Left lobe of liver (tissue), 2 donors: ENCODE measurements around the gene SDR39U1. TPM values are rescaled to one million over a fixed set of nuclear protein-coding genes. Genes with fewer than 3 reads are reported as not detected.
"Not testable (repeated sequence)": the region's sequence is repeated elsewhere in the genome, so short reads cannot be mapped to it uniquely, and the experiment has no call there.

ENCODE experiments used
- ATAC-seq: fragments of 200-7000 bp; cut with Tn5 transposase; one replicate; pipeline ENCODE4 v1.9.1; 2020; ENCODE audit warnings: mild to moderate bottlenecking, moderate library complexity
- DNase-seq: peaks from one replicate; pipeline ENCODE4 v3.0.0-alpha.2; 2020; ENCODE audit warnings: low spot score
- total RNA-seq: library from RNA; stranded (reverse); gene quantifications from one replicate; pipeline ENCODE4 v1.2.1, GENCODE V29; 2021
- donor health status: DM: no; HTN: no; CAD: no; lungs with moderate emphysema.
- donor health status: DM: no; HTN: yes; CAD: no.

Gene SDR39U1, protein sequence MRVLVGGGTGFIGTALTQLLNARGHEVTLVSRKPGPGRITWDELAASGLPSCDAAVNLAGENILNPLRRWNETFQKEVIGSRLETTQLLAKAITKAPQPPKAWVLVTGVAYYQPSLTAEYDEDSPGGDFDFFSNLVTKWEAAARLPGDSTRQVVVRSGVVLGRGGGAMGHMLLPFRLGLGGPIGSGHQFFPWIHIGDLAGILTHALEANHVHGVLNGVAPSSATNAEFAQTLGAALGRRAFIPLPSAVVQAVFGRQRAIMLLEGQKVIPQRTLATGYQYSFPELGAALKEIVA
- 32.4 TPM for total RNA-seq

- ATAC-seq, result peak; percentile 89
These were observed at the start of gene SDR39U1 for GRCh38 chr14:24442240-24443052. Gene SDR39U1 (minus strand): TSS chr14:24442776. CDS start chr14:24442769, 7 bp downstream.

DNA sequence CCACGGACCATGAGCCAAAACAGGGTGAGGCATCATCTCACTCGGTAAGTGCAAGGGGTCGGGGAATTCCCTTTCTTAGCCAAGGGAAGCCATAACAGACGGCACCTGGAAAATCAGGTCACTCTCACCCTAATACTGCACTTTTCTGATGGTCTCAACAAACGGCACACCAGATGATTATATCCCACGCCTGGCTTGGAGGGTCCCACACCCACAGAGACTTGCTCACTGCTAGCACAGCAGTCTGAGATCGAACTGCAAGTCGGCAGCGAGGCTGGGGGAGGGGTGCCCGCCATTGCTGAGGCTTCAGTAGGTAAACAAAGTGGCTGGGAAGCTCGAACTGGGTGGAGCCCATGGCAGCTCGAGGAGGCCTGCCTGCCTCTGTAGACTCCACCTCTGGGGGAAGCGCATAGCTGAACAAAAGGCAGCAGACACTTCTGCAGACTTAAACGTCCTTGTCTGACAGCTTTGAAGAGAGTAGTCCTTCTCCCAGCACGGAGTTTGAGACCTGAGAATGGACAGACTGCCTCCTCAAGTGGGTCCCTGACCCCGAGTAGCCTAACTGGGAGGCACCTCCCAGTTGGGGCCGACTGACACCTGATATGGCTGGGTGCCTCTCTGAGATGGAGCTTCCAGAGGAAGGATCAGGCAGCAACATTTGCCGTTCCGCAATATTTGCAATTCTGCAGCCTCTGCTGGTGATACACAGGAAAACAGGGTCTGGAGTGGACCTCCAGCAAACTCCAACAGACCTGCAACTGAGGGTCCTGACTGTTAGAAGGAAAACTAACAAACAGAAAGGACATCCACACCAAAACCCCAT lies 49.2 kb upstream of the SDR39U1 start:
- ATAC-seq, DNase-seq: not testable (repeated sequence)

More at GRCh38 chr14:24442240-24443052, at the start of gene SDR39U1:
- peak; percentile 99 for DNase-seq

DNA sequence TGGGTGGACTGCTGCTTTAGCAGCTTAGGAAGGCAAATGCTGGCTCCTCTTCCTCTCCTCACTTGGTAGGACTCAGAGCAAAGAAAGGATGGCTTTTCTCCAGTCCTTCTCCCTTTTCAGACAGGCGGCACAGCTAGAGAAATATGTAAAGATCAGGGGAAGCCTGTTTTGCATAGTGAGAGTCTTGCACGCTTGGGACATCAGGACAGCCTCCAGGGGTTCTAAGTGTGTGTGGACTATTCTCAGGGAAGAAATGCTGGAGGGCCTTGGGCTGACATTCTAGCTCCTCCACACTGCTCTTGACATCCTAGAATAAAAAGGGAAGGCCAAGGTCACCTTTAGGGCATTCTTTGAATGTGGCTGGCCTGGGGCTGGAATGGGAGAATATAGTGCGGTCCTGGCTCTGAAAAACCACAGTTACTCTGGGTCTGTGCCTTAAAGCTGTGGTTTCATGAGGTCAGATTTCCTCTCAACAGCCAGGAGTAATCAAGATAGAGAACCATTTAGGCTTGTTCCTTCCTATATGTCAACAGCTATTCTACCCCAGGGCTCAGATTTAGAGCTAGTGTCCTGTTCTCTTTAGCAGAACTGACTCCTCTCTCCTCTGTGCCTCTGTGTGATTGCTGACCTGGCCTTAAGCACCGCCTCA lies 41.2 kb upstream of the SDR39U1 start:
- DNase-seq (no peak), ATAC-seq (no peak)

- ATAC-seq, DNase-seq: not testable (repeated sequence)
These were observed 40.2 kb upstream of the SDR39U1 start for GRCh38 chr14:24482699-24483303.

- DNase-seq (no peak), ATAC-seq (peak; percentile 65)
These were observed 39.2 kb upstream of the SDR39U1 start for GRCh38 chr14:24481622-24482324.

- not testable (repeated sequence) for DNase-seq, ATAC-seq
These were observed 37.4 kb upstream of the SDR39U1 start for GRCh38 chr14:24479999-24480398.

GRCh38 chr14:24475261-24475660 lies 32.7 kb upstream of the SDR39U1 start:
- DNase-seq (no peak), ATAC-seq (no peak)

- ATAC-seq (no peak), DNase-seq (no peak)
These were observed 30.6 kb upstream of the SDR39U1 start for GRCh38 chr14:24473211-24473610.

- ATAC-seq, DNase-seq: not testable (repeated sequence)
These were observed 27.9 kb upstream of the SDR39U1 start for GRCh38 chr14:24470450-24470849.

- ATAC-seq (no peak), DNase-seq (no peak)
These were observed 23.2 kb upstream of the SDR39U1 start for GRCh38 chr14:24465805-24466204.

DNA sequence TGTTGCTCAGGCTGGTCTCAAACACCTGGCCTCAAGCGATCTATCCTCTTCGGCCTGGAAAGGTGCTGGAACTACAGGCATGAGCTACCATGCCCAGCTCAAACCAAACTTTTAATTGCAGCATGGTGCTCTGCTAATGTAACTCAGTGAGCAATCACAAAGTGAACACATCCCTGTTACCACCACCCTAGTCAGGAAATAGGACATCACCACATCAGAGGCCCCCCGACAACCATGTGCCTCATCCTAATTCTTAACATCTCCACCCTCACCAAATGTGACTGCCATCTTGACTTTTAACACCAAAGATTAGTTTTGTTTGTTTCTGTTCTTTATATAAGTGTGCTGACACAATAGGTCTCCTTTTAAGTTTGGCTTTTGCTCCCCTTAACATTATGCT lies 22.8 kb upstream of the SDR39U1 start:
- ATAC-seq, result no peak
- no peak for DNase-seq

DNA sequence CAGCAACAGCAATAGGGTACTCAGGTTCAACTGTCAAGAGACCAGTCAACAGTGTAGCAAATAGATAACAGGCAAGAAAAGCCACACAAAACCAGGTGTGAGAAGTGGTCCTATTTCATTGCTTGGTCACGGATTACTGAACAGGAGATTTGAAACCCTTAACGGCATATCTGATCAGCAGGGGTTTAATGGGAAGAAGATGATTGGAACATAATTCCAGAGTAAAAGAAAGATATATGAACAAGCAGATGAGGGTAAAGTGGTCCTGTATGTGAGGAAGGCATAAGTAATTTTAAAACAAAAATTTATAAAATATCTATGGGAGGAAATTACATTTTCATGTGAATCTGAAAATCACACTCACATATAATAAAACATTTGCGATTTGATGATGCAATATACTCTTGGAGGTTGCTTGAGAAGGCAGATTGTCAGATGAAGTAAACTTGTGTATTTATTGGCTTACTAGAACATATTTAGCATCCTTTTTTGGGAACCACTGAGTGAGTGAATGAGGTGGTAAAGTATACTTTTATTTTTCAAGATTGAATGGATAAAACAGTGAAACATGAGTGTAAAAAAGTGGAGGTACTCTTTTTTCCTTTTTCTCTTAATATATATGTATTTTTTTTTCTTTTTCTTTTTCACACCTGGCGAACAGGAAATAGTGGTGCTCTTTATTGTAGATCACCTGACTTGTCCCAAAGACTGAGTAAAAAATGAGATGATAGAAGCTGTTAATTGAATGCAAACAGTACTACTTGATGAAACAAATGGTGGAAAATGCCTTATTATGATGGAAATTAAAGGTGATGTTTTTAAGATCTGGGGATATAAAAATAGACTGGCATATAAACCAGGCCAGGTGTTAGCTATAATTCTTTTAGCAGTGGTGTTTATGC lies 21.6 kb upstream of the SDR39U1 start:
- ATAC-seq, result no peak

GRCh38 chr14:24463017-24463883 lies 20.7 kb upstream of the SDR39U1 start:
- ATAC-seq, result no peak
- DNase-seq, result no peak

More for the DNA sequence above, 21.6 kb upstream of the SDR39U1 start:
- no peak for DNase-seq

DNA sequence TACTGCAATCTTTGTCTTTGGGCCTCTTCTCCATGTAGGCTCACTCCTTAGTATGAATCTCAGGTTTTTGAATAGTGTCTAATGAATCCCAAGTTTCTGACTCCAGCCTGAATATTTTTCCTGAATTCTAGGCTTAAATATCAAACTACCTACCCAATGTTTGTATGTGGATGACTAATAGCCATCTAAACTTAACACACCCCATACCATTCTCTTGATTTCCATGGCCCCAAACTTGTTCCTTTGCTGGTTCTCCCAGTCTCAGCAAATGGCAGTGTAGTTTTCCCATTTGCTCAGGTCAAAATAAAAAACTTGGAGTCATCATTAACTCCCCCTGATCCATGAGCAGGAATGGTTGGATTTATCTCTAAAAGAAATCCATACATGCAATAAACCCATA lies 18.8 kb upstream of the SDR39U1 start:
- DNase-seq (no peak), ATAC-seq (no peak)

DNA sequence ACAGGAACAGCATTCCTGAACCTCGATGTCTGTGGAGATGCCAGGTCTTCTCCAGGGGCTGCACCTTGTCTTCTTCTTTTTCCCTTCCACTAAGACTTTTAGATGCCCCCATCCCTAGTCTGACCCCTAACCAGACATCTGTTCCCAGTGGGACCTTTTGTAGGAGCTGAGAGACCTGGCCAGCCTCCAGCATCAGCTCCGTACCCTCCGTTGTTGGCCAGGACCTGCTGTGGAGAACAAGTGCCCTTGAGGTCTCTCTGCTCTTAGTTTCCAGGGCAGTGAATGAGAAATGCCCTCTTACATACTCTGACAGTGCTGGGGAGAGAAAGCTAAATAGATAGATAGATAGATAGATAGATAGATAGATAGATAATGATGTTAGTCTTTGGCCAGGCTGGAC lies 16.8 kb upstream of the SDR39U1 start:
- DNase-seq, result no peak
- no peak for ATAC-seq

- DNase-seq, result no peak
- ATAC-seq, result no peak
These were observed 16.2 kb upstream of the SDR39U1 start for GRCh38 chr14:24458736-24459135.

- no peak for ATAC-seq
- no peak for DNase-seq
These were observed 14.4 kb upstream of the SDR39U1 start for GRCh38 chr14:24456980-24457379.

DNA sequence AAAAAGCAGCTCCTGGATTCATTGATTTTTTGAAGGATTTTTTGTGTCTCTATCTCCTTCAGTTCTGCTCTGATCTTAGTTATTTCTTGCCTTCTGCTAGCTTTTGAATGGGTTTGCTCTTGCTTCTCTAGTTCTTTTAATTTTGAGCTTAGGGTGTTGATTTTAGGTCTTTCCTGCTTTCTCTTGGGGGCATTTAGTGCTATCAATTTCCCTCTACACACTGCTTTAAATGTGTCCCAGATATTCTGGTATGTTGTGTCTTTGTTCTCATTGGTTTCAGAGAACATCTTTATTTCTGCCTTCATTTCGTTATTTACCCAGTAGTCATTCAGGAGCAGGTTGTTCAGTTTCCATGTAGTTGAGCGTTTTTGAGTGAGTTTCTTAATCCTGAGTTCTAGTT lies 8.3 kb upstream of the SDR39U1 start:
- DNase-seq, ATAC-seq: not testable (repeated sequence)
